ENCODE data around the gene FYCO1. TPM values are rescaled to one million over a fixed set of nuclear protein-coding genes. Genes with fewer than 3 reads are reported as not detected.

Gene FYCO1
- polyA plus RNA-seq, 3 donors, result 0.59 to 5.0 (median 1.3) TPM

- Histone ChIP-seq H3K27ac (ENCODE audit: low read depth in 1 of 2, low read length in 2 of 2) (no peak overlapping the region), H3K9me3 (replicated peaks in 1 of 2; ENCODE audit: control insufficient read depth in 1 of 2, insufficient read depth in 1 of 2, low read length in 2 of 2) (no peaks in the 10 kb centered on the region), H3K4me2 (replicated peaks; ENCODE audit: extremely low read depth, low read length, poor library complexity, severe bottlenecking) (no peak overlapping the region), H3K27me3 (ENCODE audit: control insufficient read depth in 2 of 2, insufficient read depth in 2 of 2, low read length in 2 of 2) (no peaks in the 10 kb centered on the region), H3K79me2 (ENCODE audit: insufficient read depth, low read length) (no peaks in the 10 kb centered on the region), H3K4me3 (replicated peaks in 1 of 3; ENCODE audit: low read depth in 2 of 3, low read length in 3 of 3) (no peak overlapping the region), H3K4me1 (ENCODE audit: control insufficient read depth in 1 of 2, insufficient read depth in 2 of 2, low read length in 2 of 2) (no peaks in the 10 kb centered on the region), H4K20me1 (ENCODE audit: insufficient read depth, low read length) (no peaks in the 10 kb centered on the region), H2AFZ (ENCODE audit: insufficient read depth, low read depth, low read length, poor library complexity, severe bottlenecking) (no peak overlapping the region), H3K9ac (ENCODE audit: insufficient read depth, low read length, poor library complexity, severe bottlenecking) (no peak overlapping the region), H3K36me3 (replicated peaks in 1 of 2; ENCODE audit: control insufficient read depth in 1 of 2, insufficient read depth in 2 of 2, low read length in 2 of 2) (peaks cover 59 to 95% of the 10 kb centered on the region in 2 donors)
- TF ChIP-seq CTCF (IDR thresholded peaks at IDR 0.05), result no peak
- Mint-ChIP-seq H3K4me1 (no peaks in the 10 kb centered on the region), H3K4me3 (no peak overlapping the region), H3K27ac (no peak overlapping the region), H3K36me3 (peaks cover 76 to 90% of the 10 kb centered on the region in 2 donors), H3K9me3 (no peaks in the 10 kb centered on the region), H3K27me3 (ENCODE audit: low read depth in 3 of 3) (peaks cover 0 to 1% (median 0%) of the 10 kb centered on the region in 3 donors)
- 100% methylated on average over 3 of the region's 3 CpGs for WGBS (ENCODE audit: insufficient coverage)
- intact Hi-C loops (cut with micrococcal nuclease), result no loop called here
- DNase-seq, result no peak
Observed at GRCh38 chr3:45922039-45922326, 73.6 kb downstream of the FYCO1 start.

DNA sequence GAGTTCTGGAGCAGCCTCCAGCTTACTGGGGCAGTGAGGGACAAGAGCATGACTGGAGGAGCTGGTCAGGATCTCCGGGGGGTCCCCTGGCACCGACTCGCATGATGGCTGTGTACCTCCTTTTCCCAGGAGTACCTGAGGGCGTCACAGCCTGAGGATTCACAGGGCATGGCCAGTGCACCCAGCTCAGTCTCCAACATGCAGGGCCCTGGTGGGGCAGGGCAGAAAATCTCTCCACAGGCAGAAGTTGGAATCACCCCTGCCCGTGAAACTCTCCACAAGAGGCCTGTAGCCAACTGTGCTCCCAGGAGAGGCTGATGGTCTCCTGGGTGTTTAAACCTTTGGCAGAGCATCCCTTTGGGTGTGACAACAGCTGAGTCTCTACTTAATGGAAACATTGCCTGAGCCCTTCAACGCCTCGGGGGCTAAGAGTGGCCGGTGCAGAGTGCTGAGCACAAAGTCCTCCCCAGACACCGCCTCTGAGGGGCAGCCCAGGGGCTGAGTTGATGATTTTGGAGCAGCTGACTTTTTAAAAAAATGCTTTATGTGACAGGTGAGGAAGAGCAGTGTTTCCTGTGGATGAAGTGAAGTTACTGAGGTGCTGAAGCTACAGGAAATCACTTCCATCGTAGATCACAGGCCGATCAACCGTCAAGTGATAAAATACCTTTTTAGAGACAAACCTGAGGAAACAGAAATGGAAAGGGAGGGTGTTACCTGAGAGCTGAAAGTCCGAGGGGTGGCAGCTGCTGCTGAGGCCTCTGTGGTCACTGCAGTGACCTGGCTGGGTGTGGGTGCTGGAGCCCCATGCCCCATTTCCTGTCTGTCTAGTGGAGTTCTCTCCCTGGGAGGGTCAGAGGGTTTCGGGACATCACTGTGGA lies 74.2 kb downstream of the FYCO1 start:
- H3K4me1 ChIP-seq (ENCODE audit: control insufficient read depth in 1 of 2, insufficient read depth in 2 of 2, low read length in 2 of 2), result no peaks in the 10 kb centered on the region
- Mint-ChIP-seq H3K9me3 (no peaks in the 10 kb centered on the region), H3K4me1 (no peaks in the 10 kb centered on the region), H3K27ac (peak overlapping the region in 1 of 7 donors; percentile 15), H3K27me3 (ENCODE audit: low read depth in 3 of 3) (peaks cover 0 to 1% (median 0%) of the 10 kb centered on the region in 3 donors), H3K4me3 (no peak overlapping the region), H3K36me3 (peaks cover 72 to 84% of the 10 kb centered on the region in 2 donors)
- H3K4me3 ChIP-seq (replicated peaks in 1 of 3; ENCODE audit: low read depth in 2 of 3, low read length in 3 of 3), result no peak overlapping the region
- no peaks in the 10 kb centered on the region for H3K9me3 ChIP-seq (replicated peaks in 1 of 2; ENCODE audit: control insufficient read depth in 1 of 2, insufficient read depth in 1 of 2, low read length in 2 of 2)
- TF ChIP-seq CTCF (IDR thresholded peaks at IDR 0.05), result no peak
- H3K36me3 ChIP-seq (replicated peaks in 1 of 2; ENCODE audit: control insufficient read depth in 1 of 2, insufficient read depth in 2 of 2, low read length in 2 of 2), result peaks cover 59 to 89% of the 10 kb centered on the region in 2 donors
- no peak overlapping the region for H3K9ac ChIP-seq (ENCODE audit: insufficient read depth, low read length, poor library complexity, severe bottlenecking)
- intact Hi-C loops (cut with micrococcal nuclease), result no loop called here
- DNase-seq, result no peak
- no peak overlapping the region for H3K4me2 ChIP-seq (replicated peaks; ENCODE audit: extremely low read depth, low read length, poor library complexity, severe bottlenecking)
- H3K27me3 ChIP-seq (ENCODE audit: control insufficient read depth in 2 of 2, insufficient read depth in 2 of 2, low read length in 2 of 2), result no peaks in the 10 kb centered on the region
- H4K20me1 ChIP-seq (ENCODE audit: insufficient read depth, low read length), result no peaks in the 10 kb centered on the region
- no peaks in the 10 kb centered on the region for H3K79me2 ChIP-seq (ENCODE audit: insufficient read depth, low read length)
- no peak overlapping the region for H3K27ac ChIP-seq (ENCODE audit: low read depth in 1 of 2, low read length in 2 of 2)
- H2AFZ ChIP-seq (ENCODE audit: insufficient read depth, low read depth, low read length, poor library complexity, severe bottlenecking), result no peak overlapping the region
- 97% methylated on average over 12 of the region's 14 CpGs for WGBS (ENCODE audit: insufficient coverage)
